Endothelial cell (in vitro differentiated cells): ENCODE results near the gene ANKMY2. TPM values are rescaled to one million over a fixed set of nuclear protein-coding genes. Genes with fewer than 3 reads are reported as not detected.

Experiments used
- DNase-seq: peaks from one replicate; pipeline ENCODE4 v3.0.0; 2021; ENCODE audit warnings: low spot score
- H3K27ac Mint-ChIP-seq: one replicate; pipeline ENCODE4 v1.8.0; 2021; ENCODE audit warnings: mixed read lengths, inconsistent platforms; ENCODE audit not compliant: unreplicated experiment
- H3K27me3 Mint-ChIP-seq: one replicate; pipeline ENCODE4 v1.8.0; 2021; ENCODE audit warnings: mild to moderate bottlenecking, moderate library complexity, mixed read lengths, inconsistent platforms; ENCODE audit not compliant: unreplicated experiment
- H3K36me3 Mint-ChIP-seq: one replicate; pipeline ENCODE4 v1.8.0; 2021; ENCODE audit warnings: mild to moderate bottlenecking, low read depth, mixed read lengths, inconsistent platforms; ENCODE audit not compliant: unreplicated experiment
- H3K4me1 Mint-ChIP-seq: one replicate; pipeline ENCODE4 v1.8.0; 2021; ENCODE audit warnings: mild to moderate bottlenecking, mixed read lengths, inconsistent platforms; ENCODE audit not compliant: unreplicated experiment
- H3K4me3 Mint-ChIP-seq: one replicate; pipeline ENCODE4 v1.8.0; 2021; ENCODE audit warnings: mild to moderate bottlenecking, mixed read lengths, inconsistent platforms; ENCODE audit not compliant: unreplicated experiment
- H3K9me3 Mint-ChIP-seq: one replicate; pipeline ENCODE4 v1.8.0; 2021; ENCODE audit warnings: mixed read lengths, inconsistent platforms; ENCODE audit not compliant: unreplicated experiment
- CTCF ChIP-seq: fragments of 200-600 bp; sonication (generic); IDR thresholded peaks from one replicate; pipeline ENCODE4 v1.5.0; 2021; ENCODE audit warnings: antibody characterized with exemption; ENCODE audit not compliant: unreplicated experiment
- total RNA-seq: library from RNA; stranded (reverse); fragmentation: NEBNext Ultra II Directional; extraction: Animal tissue kit (Norgen Biotek cat#: 25700); gene quantifications from one replicate; pipeline ENCODE4 v1.2.1, GENCODE V29; 2021; ENCODE audit not compliant: unreplicated experiment

The ANKMY2 gene
- total RNA-seq, 1 donor from 2014 or later = 20.5 TPM

- H3K4me3 Mint-ChIP-seq = peak overlapping the region; percentile 3
- H3K27me3 Mint-ChIP-seq = no peaks in the 10 kb centered on the region
- peaks cover 51% of the 10 kb centered on the region for H3K4me1 Mint-ChIP-seq
- peak overlapping the region; percentile 93 for H3K27ac Mint-ChIP-seq
- peaks cover 4% of the 10 kb centered on the region for H3K36me3 Mint-ChIP-seq
- DNase-seq = peak; percentile 27
- no peaks in the 10 kb centered on the region for H3K9me3 Mint-ChIP-seq
- no peak for TF ChIP-seq CTCF
Observed at GRCh38 chr7:16657656-16658279, 12.2 kb upstream of the ANKMY2 start.

DNA sequence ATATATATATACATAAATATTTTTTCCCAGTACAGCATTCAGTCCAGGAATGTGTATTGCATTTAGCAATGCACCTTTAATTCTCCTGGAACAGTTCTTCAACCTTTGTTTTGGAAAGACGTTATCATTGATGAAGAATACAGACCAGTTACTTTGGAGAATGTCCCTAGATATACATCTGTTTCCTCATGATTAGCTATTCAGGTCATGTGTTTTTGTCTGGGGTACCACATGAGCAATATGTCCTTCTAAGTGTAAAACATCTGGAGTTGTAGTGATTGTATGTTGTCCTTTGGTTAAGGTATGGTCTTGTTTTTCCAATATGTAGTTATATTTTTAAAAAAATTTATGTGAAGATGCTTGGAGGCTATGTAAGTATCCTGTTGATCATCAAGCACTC lies 10.6 kb upstream of the ANKMY2 start:
- peaks cover 55% of the 10 kb centered on the region for H3K4me1 Mint-ChIP-seq
- H3K27me3 Mint-ChIP-seq = no peaks in the 10 kb centered on the region
- no peak for TF ChIP-seq CTCF
- H3K9me3 Mint-ChIP-seq = no peaks in the 10 kb centered on the region
- DNase-seq = no peak
- H3K27ac Mint-ChIP-seq = no peak overlapping the region
- H3K4me3 Mint-ChIP-seq = no peak overlapping the region
- H3K36me3 Mint-ChIP-seq = peaks cover 4% of the 10 kb centered on the region

DNA sequence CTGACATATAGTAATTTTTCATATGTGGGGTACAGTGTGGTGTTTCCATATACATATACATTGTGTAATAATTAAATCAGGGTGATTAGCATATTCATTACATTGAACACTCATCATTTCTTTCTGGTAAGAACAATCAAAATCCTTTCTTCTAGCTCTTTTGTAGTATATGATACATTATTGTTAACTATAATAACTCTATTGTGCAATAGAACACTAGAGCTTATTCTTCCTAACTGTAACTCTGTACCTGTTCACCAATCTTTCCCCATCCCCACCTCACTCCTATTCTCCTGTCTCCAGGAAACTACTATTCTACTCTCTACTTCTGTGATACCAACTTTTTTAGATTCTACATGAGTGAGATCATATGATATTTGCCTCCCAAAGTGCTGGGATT lies 9.8 kb upstream of the ANKMY2 start:
- no peak overlapping the region for H3K4me3 Mint-ChIP-seq
- no peaks in the 10 kb centered on the region for H3K9me3 Mint-ChIP-seq
- H3K27me3 Mint-ChIP-seq = no peaks in the 10 kb centered on the region
- peaks cover 56% of the 10 kb centered on the region for H3K4me1 Mint-ChIP-seq
- DNase-seq = no peak
- TF ChIP-seq CTCF = no peak
- H3K36me3 Mint-ChIP-seq = peaks cover 4% of the 10 kb centered on the region
- peak overlapping the region; percentile 17 for H3K27ac Mint-ChIP-seq

- Mint-ChIP-seq H3K27me3 (no peaks in the 10 kb centered on the region), H3K4me1 (peaks cover 73% of the 10 kb centered on the region), H3K9me3 (no peaks in the 10 kb centered on the region), H3K4me3 (no peak overlapping the region), H3K36me3 (peaks cover 4% of the 10 kb centered on the region), H3K27ac (no peak overlapping the region)
- TF ChIP-seq CTCF = no peak
- no peak for DNase-seq
Observed at GRCh38 chr7:16652888-16653287, 7.3 kb upstream of the ANKMY2 start.

GRCh38 chr7:16652240-16652583 lies 6.7 kb upstream of the ANKMY2 start:
- DNase-seq = no peak
- Mint-ChIP-seq H3K27ac (peak overlapping the region; percentile 78), H3K9me3 (no peaks in the 10 kb centered on the region), H3K36me3 (peaks cover 4% of the 10 kb centered on the region), H3K4me1 (peaks cover 73% of the 10 kb centered on the region), H3K27me3 (no peaks in the 10 kb centered on the region), H3K4me3 (no peak overlapping the region)
- no peak for TF ChIP-seq CTCF
